RKO (cell line): ENCODE results near the gene BCAS1.
"Not testable (repeated sequence)": the region's sequence is repeated elsewhere in the genome, so short reads cannot be mapped to it uniquely, and the experiment has no call there.

Experiments used
- DNase-seq: peaks from one replicate; pipeline ENCODE4 v3.0.0-alpha.2; 2016; ENCODE audit warnings: low spot score

The BCAS1 gene

GRCh38 chr20:54015496-54015895 is 54.9 kb downstream of the BCAS1 start:
- DNase-seq, result no peak

DNA sequence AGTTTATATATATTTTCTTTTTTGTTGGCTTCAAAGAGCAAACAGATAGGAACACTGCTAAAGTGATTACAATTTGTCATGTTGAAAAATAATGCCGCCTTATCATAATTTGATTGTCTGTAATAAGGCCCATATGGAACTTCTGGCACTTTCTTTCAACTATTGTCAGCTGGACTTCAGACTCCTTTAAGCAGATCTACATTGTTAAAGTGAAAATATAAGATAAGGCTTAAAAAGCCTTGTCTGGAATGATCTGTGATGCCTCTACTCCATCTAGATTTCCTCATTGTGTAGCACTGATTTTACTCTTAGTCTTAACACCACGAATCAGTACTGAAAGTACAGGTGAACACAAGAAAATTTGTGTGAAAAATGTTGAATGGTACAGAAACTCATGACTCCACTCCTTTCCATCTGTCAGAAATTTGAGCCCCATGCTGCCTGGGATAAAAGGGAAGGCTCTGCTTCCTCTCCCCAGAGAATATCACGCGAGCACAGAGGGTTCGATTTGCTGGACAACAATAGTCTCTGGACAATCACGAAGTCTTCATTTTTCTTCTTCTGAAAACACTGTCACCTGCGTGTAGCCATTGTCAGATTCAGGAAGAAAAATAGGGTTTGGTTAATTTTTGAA is 56.0 kb downstream of the BCAS1 start:
- DNase-seq, result no peak

DNA sequence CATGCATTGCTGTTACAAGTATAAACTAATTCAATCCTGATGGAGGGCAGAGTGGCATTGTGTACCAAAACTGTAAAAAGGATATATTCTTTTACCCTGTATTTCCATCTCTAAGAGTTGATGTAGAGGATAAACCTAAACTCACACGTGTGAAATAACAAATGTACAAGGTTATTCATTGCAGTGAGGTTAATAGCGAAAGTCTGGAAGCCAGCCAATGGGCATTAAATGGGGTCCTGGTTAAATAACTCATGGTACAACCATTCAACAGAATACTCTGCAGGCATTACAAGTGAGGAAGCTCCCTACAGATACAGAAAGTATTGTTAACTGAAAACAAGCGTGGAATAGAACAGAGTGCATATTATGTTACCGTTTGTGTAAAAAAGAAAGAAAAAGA is 56.9 kb downstream of the BCAS1 start:
- DNase-seq, result no peak

DNA sequence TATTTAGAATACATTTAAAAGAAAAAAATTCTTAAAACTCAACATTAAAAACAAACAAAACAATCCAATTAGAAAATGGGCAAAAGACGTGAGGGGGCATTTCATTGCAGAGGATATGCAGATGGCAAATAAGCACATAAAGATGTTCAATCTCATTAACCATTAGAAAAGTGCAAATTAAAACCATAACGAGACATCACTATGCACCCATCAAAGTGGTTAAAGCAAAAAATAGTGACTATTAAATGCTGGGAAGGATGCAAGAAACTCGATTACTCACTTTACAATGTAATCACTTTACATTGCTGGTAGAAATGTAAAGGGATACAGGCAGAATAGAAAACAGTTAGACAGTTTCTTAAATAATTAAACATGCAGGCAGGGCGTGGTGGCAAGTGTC is 59.0 kb downstream of the BCAS1 start:
- DNase-seq, result no peak

DNA sequence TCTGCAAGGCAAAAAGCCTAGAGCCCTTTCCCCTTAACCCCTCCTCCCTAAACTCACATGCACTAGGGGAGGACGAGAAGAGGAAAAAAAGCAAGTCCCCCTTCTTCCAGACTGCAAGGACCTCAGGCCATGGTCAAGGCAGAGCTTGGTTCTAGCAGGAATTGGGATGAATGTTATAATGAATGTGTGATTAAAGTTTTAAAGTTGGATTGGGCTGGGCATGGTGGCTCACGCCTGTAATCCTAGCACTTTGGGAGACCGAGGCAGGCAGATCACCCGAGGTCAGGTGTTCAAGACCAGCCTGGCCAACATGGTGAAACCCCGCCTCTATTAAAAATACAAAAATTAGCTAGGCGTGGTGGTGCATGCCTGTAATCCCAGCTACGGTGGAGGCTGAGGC is 64.2 kb downstream of the BCAS1 start:
- DNase-seq, result not testable (repeated sequence)

- no peak for DNase-seq
These were observed 64.9 kb downstream of the BCAS1 start for GRCh38 chr20:54005524-54005923.

- no peak for DNase-seq
These were observed 65.9 kb downstream of the BCAS1 start for GRCh38 chr20:54004445-54004844.

GRCh38 chr20:54002741-54003140 is 67.7 kb downstream of the BCAS1 start:
- DNase-seq, result no peak

DNA sequence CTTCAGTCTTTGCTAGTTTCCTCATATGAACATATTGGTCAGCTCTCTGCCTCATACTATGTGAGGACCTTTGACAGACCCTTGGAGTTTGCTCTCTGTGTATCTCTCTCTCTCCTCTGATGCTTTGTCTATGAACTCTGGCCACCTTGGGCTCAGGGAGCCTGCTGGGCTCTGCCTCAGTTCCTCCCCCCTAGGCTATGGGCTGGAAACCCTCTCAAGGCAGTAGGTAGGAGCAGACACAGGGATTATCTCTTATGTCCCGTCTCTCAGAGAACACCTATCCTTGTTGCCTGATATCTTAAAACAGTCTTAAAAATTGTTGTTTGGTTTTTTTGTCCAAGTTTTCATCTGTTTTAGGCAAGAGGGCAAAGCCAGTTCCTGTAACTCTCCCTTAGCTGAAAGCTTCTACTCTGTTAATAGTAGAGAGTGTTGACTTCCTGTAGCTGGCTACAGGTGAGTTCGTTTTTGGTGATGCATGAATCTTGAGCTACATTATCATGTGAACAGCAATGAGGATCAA is 68.3 kb downstream of the BCAS1 start:
- no peak for DNase-seq

DNA sequence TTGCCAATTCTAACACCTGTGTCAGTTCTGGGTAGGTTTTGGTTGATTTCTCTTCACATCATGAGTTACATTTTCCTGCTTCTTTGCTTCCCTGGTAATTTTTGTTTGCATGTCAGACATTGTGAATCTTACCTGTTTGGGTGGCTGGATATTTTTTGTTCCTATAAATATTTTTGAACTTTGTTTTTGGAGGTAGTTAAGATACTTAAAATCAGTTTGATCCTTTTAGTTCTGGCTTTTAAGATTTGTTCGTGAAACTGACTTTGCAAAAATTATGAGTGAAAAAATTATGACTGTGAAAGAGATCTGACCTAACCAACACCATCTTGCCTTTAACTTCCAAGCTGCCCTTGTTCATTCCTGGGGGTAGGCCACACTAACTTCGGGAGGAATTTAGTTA is 69.5 kb downstream of the BCAS1 start:
- no peak for DNase-seq

DNA sequence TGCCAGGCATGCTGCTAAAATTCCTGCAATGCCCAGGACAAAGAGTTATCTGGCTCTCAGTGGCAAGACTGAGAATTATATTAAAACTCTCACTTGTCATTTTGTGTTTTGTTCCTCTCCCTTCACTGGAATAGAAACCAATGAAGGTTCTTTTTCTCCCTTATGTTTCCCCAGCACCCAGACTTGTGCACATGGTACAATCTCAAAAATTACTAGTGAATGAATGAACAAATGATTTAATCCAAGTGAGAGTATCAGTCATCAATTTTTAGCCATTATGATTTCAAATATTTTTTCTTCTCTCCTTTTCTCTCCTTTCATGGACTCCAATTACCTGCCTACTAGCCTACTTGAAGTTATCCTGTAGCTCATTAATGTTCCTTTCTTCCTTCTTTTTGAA is 70.1 kb downstream of the BCAS1 start:
- no peak for DNase-seq

DNA sequence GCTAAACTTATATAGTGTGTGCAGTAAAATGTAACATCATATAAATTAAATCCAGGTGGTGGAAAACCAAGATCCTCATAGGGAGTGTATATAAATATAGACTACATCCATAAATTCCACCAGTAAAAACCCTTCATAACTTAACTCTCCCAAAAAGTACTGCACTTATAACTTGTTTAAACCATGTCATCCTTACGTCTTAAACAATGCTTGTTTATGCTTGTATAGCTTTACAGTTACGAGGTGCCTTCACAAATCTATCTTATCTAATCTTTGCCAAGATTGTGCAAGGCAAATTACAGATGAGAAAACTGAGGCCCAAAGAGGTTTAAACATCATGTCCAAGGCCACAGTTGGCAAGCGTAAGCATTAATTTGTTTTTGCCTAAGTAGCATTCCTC is 71.3 kb downstream of the BCAS1 start:
- no peak for DNase-seq

- no peak for DNase-seq
These were observed 73.6 kb downstream of the BCAS1 start for GRCh38 chr20:53996584-53997486.

GRCh38 chr20:53995949-53996348 is 74.4 kb downstream of the BCAS1 start:
- no peak for DNase-seq

GRCh38 chr20:53994088-53994487 is 76.3 kb downstream of the BCAS1 start:
- no peak for DNase-seq

- no peak for DNase-seq
These were observed 77.1 kb downstream of the BCAS1 start for GRCh38 chr20:53993310-53993709.

GRCh38 chr20:53990768-53991450 is 79.5 kb downstream of the BCAS1 start:
- DNase-seq, result no peak

DNA sequence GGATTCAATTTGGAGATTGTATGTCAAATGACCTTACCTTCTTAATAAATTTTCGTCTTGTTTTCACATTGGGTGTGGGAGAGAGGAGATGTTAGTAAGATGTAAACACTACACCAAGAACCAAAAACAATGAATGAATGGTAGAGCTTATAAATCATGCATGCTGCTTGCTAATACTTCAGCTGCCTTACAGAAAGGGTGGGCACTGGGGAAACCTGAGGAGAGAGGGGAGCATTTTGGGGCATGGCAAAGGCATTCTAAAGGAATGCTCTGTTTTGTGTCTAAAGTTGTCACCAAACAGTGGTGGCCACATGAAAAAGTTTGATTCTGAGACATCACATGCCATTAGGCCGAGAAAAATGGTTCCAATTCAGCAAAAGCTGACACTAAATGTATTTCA is 80.4 kb downstream of the BCAS1 start:
- DNase-seq, result no peak

GRCh38 chr20:53989401-53989800 is 81.0 kb downstream of the BCAS1 start:
- DNase-seq, result no peak

DNA sequence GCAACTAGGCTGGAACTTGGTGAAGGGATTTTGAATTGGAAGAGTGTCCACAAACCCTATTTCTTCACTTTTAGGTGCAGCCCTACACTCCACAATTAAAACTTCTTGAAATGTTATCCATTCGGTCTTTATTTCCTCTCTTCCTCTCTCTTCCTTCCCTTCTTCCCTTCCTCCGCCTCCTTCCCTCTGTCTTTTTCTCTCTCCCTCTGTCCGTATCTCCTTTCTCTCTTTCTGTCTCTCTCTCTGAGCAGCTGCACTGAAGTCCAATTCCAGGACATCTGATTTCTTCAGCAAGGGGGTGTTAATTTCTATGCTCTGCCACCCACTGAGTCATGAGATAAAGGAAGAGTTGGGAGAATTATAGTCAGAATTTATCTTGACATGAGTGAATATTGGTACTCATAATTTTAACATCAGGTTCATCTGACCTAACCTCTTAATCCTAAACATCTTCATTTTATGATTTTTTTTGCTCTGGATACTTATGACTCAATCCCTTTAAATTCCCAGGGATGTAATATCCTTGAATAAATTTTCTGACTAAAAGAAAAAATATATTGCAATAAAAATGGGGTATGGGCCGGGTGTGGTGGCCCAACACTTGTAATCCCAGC is 84.2 kb downstream of the BCAS1 start:
- no peak for DNase-seq

DNA sequence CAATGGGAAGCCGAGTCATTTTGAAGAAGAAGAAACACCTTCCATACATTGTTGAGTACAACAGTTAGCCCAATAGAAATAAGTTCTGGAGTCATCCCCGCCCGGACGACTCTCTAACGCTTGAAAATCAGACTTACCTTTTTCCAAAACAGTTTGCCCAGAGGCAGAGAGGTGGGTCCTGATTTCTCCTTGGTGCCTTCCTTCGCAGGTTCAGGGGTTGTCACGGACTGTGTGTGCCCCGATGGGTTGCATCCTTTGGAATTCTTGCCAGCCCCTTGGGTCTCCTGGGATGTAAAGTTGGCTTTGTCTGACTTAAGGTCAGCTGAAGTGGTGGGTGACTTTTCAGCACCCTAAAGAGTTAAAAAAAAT is 85.3 kb downstream of the BCAS1 start:
- DNase-seq, result no peak

GRCh38 chr20:53984356-53985149 is 85.8 kb downstream of the BCAS1 start:
- no peak for DNase-seq
